DOHH2 (cell line): ENCODE results near the gene SV2B.

Experiments used
- H3F3A ChIP-seq: fragments of 200-600 bp; sonication (generic), shearing (Covaris generic); 2 replicates; pipeline ENCODE4 v1.6.0; 2016; ENCODE audit warnings: antibody characterized with exemption, mild to moderate bottlenecking; ENCODE audit not compliant: control insufficient read depth, insufficient read depth
- H3K27ac ChIP-seq: fragments of 200-600 bp; sonication (generic); 2 replicates; pipeline ENCODE4 v1.5.1; 2014; ENCODE audit warnings: low read depth, mild to moderate bottlenecking, low read length, moderate library complexity
- H3K27me3 ChIP-seq: fragments of 200-600 bp; sonication (generic); 2 replicates; pipeline ENCODE4 v1.6.1; 2014; ENCODE audit warnings: mild to moderate bottlenecking, low read length, mixed read lengths; ENCODE audit not compliant: control insufficient read depth
- H3K36me3 ChIP-seq: fragments of 200-600 bp; sonication (generic); 2 replicates; pipeline ENCODE4 v1.6.1; 2014; ENCODE audit warnings: mild to moderate bottlenecking, low read length, moderate library complexity, mixed read lengths; ENCODE audit not compliant: control insufficient read depth
- H3K4me1 ChIP-seq: fragments of 200-600 bp; sonication (generic); 2 replicates; pipeline ENCODE4 v1.6.1; 2014; ENCODE audit warnings: mild to moderate bottlenecking, low read length, mixed read lengths; ENCODE audit not compliant: control insufficient read depth
- H3K4me2 ChIP-seq: fragments of 200-600 bp; sonication (generic); 2 replicates; pipeline ENCODE4 v1.6.0; 2014; ENCODE audit warnings: mild to moderate bottlenecking, low read length, moderate library complexity
- H3K4me3 ChIP-seq: fragments of 200-600 bp; sonication (generic); 2 replicates; pipeline ENCODE4 v1.5.1; 2014; ENCODE audit warnings: mild to moderate bottlenecking, low read length, mixed read lengths
- H3K79me2 ChIP-seq: fragments of 200-600 bp; sonication (generic); 2 replicates; pipeline ENCODE4 v1.6.1; 2014; ENCODE audit warnings: mild to moderate bottlenecking, low read length, mixed read lengths; ENCODE audit not compliant: control insufficient read depth
- H3K9me2 ChIP-seq: fragments of 200-600 bp; sonication (generic); replicated peaks from 2 replicates; pipeline ENCODE4 v1.6.1; 2014; ENCODE audit warnings: mild to moderate bottlenecking, low read length, mixed read lengths; ENCODE audit not compliant: control insufficient read depth
- H3K9me3 ChIP-seq: fragments of 200-600 bp; sonication (generic); 2 replicates; pipeline ENCODE4 v1.6.1; 2014; ENCODE audit warnings: antibody characterized with exemption, low read length, mixed read lengths; ENCODE audit not compliant: control insufficient read depth, insufficient read depth
- H4K20me1 ChIP-seq: fragments of 200-600 bp; sonication (generic); 2 replicates; pipeline ENCODE4 v1.6.0; 2014; ENCODE audit warnings: low read depth, mild to moderate bottlenecking, antibody characterized with exemption, low read length, moderate library complexity; ENCODE audit not compliant: control insufficient read depth, insufficient read depth
- CTCF ChIP-seq: fragments of 200-600 bp; sonication (generic); IDR thresholded peaks from one replicate; pipeline ENCODE4 v1.5.1; 2014; ENCODE audit warnings: antibody characterized with exemption, mild to moderate bottlenecking, low read depth, low read length; ENCODE audit not compliant: poor library complexity, severe bottlenecking
- EZH2phosphoT487 ChIP-seq: fragments of 200-600 bp; sonication (generic); IDR thresholded peaks from 2 replicates; pipeline ENCODE4 v1.6.1; 2017; ENCODE audit warnings: borderline replicate concordance, mild to moderate bottlenecking, antibody characterized with exemption, low read length, moderate library complexity, mixed read lengths

The SV2B gene

GRCh38 chr15:91192690-91193377 is 92.8 kb downstream of the SV2B start:
- no peaks in the 10 kb centered on the region for H3K9me2 ChIP-seq
- H3K4me2 ChIP-seq: no peak overlapping the region
- H3K4me1 ChIP-seq: no peaks in the 10 kb centered on the region
- no peak overlapping the region for H3K4me3 ChIP-seq
- no peaks in the 10 kb centered on the region for H3K9me3 ChIP-seq
- no peak overlapping the region for H3K27ac ChIP-seq
- H3K79me2 ChIP-seq: no peaks in the 10 kb centered on the region
- no peaks in the 10 kb centered on the region for H3F3A ChIP-seq
- H3K27me3 ChIP-seq: peaks cover 16% of the 10 kb centered on the region
- H4K20me1 ChIP-seq: no peaks in the 10 kb centered on the region
- TF ChIP-seq EZH2phosphoT487 (no peak), CTCF (no peak)
- H3K36me3 ChIP-seq: no peaks in the 10 kb centered on the region

GRCh38 chr15:91193378-91193720 is 93.3 kb downstream of the SV2B start:
- no peaks in the 10 kb centered on the region for H3K79me2 ChIP-seq
- TF ChIP-seq EZH2phosphoT487: no peak
- no peak for TF ChIP-seq CTCF

GRCh38 chr15:91196127-91196526 is 96.1 kb downstream of the SV2B start:
- no peak overlapping the region for H3K27ac ChIP-seq
- H3K27me3 ChIP-seq: peaks cover 16% of the 10 kb centered on the region
- H3K4me2 ChIP-seq: no peak overlapping the region
- no peaks in the 10 kb centered on the region for H3K36me3 ChIP-seq
- no peaks in the 10 kb centered on the region for H3K4me1 ChIP-seq
- no peaks in the 10 kb centered on the region for H3K79me2 ChIP-seq
- no peaks in the 10 kb centered on the region for H3F3A ChIP-seq
- TF ChIP-seq CTCF: no peak
- no peak for TF ChIP-seq EZH2phosphoT487
- H4K20me1 ChIP-seq: no peaks in the 10 kb centered on the region
- no peaks in the 10 kb centered on the region for H3K9me2 ChIP-seq
- H3K4me3 ChIP-seq: no peak overlapping the region
- H3K9me3 ChIP-seq: no peaks in the 10 kb centered on the region

More at GRCh38 chr15:91193378-91193720, 93.3 kb downstream of the SV2B start:
- no peaks in the 10 kb centered on the region for H4K20me1 ChIP-seq
- H3K4me1 ChIP-seq: no peaks in the 10 kb centered on the region
- H3F3A ChIP-seq: no peaks in the 10 kb centered on the region
- H3K9me2 ChIP-seq: no peaks in the 10 kb centered on the region
- H3K36me3 ChIP-seq: no peaks in the 10 kb centered on the region
- peaks cover 16% of the 10 kb centered on the region for H3K27me3 ChIP-seq
- no peak overlapping the region for H3K27ac ChIP-seq
- no peak overlapping the region for H3K4me2 ChIP-seq
- H3K9me3 ChIP-seq: no peaks in the 10 kb centered on the region
- no peak overlapping the region for H3K4me3 ChIP-seq
